ENCODE results near the gene SIRPB2. TPM values are rescaled to one million over a fixed set of nuclear protein-coding genes. Genes with fewer than 3 reads are reported as not detected.

SIRPB2 gene
- polyA plus RNA-seq, 1 donor (not counting 4 experiments of a cell fraction or from before 2014, with no cell fraction given) = 1.6 TPM

DNA sequence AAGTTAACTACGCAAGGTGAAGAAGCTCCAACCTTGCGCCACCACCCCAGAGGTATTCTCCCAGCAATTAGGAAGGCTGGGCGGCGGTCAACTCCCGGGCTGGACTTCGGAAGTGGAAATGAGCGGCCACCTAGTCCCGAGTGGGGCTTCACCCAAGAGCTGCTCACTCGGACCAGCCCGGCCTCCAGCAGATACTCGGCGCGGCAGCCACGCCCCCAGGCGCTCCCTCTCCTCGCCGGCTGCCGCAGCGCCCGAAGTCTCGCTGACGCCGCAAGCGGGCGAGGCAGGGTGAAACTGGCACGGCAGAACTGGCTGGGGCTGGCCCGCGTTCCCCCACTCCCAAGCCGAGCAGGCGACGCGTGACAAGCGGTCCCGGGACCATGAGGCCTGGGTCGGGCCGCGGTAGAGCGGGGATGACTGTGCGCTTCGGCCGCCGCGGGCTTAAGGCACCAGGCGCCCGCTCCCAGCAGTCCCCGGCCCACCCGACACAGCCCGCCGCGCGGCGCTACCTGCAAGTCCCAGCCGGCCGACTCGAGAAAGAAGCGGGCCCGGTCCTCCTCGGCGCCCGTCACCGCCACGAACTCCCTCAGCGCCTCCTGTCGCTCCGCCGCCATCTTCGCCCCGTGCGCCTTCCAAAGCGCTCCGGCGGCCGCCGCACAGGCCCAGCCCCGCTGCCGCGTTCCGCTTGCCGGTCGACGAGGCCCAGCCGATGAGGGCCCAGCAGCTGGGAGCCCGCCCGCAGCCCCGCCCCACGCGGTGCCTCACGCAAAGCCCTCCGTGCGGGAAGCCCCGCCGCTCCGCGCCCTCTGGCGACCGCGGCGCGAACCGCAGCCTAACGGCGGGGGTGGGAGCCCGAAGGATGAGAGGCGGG is 24.8 kb downstream of the SIRPB2 start, which contains the start of gene NSFL1C:
Gene NSFL1C, minus strand, starts transcription at position 639 of the 871 bp plus-strand sequence. Its CDS starts 25 bp downstream, at position 614.
- Histone ChIP-seq H3K4me3 (ENCODE audit: control insufficient read depth in 2 of 3, extremely low read depth in 1 of 3, insufficient read depth in 2 of 3, low read depth in 1 of 3, low read length in 3 of 3) (peak within 1 kb of the TSS; percentile 57 to 85 (median 73)), H3K27me3 (ENCODE audit: control insufficient read depth, extremely low read depth, insufficient read depth, low read length) (no peaks in the 10 kb centered on the region), H3K9ac (ENCODE audit: control insufficient read depth, extremely low read depth, insufficient read depth, low read length) (peak within 1 kb of the TSS; percentile 95), H3K9me1 (ENCODE audit: control insufficient read depth, extremely low read depth, insufficient read depth, low read length) (peaks cover 2% of the 10 kb centered on the region), H3K9me3 (ENCODE audit: control insufficient read depth, low read depth, low read length) (no peaks in the 10 kb centered on the region), H4K20me1 (ENCODE audit: control insufficient read depth, extremely low read depth, insufficient read depth, low read length) (peaks cover 6% of the 10 kb centered on the region), H3K4me1 (ENCODE audit: control insufficient read depth, extremely low read depth, insufficient read depth, low read length) (peaks cover 35% of the 10 kb centered on the region), H2AFZ (ENCODE audit: control insufficient read depth, low read length) (peak within 1 kb of the TSS; percentile 71), H3K36me3 (ENCODE audit: control insufficient read depth in 2 of 2, extremely low read depth in 1 of 2, insufficient read depth in 2 of 2, low read length in 2 of 2) (peaks cover 12 to 32% of the 10 kb centered on the region in 2 experiments), H3K27ac (ENCODE audit: control insufficient read depth, insufficient read depth, low read length) (peak within 1 kb of the TSS; percentile 75), H3K79me2 (ENCODE audit: control insufficient read depth, insufficient read depth, low read length) (peaks cover 48% of the 10 kb centered on the region), H3K4me2 (ENCODE audit: control insufficient read depth, extremely low read depth, insufficient read depth, low read depth, low read length) (peak within 1 kb of the TSS; percentile 84)
- TF ChIP-seq, protein P1, sequence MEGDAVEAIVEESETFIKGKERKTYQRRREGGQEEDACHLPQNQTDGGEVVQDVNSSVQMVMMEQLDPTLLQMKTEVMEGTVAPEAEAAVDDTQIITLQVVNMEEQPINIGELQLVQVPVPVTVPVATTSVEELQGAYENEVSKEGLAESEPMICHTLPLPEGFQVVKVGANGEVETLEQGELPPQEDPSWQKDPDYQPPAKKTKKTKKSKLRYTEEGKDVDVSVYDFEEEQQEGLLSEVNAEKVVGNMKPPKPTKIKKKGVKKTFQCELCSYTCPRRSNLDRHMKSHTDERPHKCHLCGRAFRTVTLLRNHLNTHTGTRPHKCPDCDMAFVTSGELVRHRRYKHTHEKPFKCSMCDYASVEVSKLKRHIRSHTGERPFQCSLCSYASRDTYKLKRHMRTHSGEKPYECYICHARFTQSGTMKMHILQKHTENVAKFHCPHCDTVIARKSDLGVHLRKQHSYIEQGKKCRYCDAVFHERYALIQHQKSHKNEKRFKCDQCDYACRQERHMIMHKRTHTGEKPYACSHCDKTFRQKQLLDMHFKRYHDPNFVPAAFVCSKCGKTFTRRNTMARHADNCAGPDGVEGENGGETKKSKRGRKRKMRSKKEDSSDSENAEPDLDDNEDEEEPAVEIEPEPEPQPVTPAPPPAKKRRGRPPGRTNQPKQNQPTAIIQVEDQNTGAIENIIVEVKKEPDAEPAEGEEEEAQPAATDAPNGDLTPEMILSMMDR (optimal IDR thresholded peaks at IDR 0.05 in 1 of 3, IDR thresholded peaks at IDR 0.05 in 1 of 3, conservative IDR thresholded peaks at IDR 0.05 in 1 of 3; ENCODE audit: extremely low read depth in 1 of 3, insufficient read depth in 2 of 3, low read length in 3 of 3) = peak; percentile 22 to 93 (median 89)
- no peak for TF ChIP-seq EZH2 (IDR thresholded peaks at IDR 0.05; ENCODE audit: low read length)
- FAIRE-seq = no peak
- dilution Hi-C loops (cut with MboI; ENCODE audit: extremely low pct_ligation_motif_present, low sequenced_read_pairs) = no loop called here
- no peak for DNase-seq (ENCODE audit: low read depth, low spot score)

GRCh38 chr20:1465470-1466210 is 25.6 kb downstream of the SIRPB2 start:
- Histone ChIP-seq H3K4me1 (ENCODE audit: control insufficient read depth, extremely low read depth, insufficient read depth, low read length) (peaks cover 31% of the 10 kb centered on the region), H3K27ac (ENCODE audit: control insufficient read depth, insufficient read depth, low read length) (peak overlapping the region; percentile 75), H3K36me3 (ENCODE audit: control insufficient read depth in 2 of 2, extremely low read depth in 1 of 2, insufficient read depth in 2 of 2, low read length in 2 of 2) (peaks cover 13 to 40% of the 10 kb centered on the region in 2 experiments), H3K79me2 (ENCODE audit: control insufficient read depth, insufficient read depth, low read length) (peaks cover 56% of the 10 kb centered on the region), H2AFZ (ENCODE audit: control insufficient read depth, low read length) (no peak overlapping the region), H3K4me3 (ENCODE audit: control insufficient read depth in 2 of 3, extremely low read depth in 1 of 3, insufficient read depth in 2 of 3, low read depth in 1 of 3, low read length in 3 of 3) (peak overlapping the region; percentile 57 to 85 (median 73)), H4K20me1 (ENCODE audit: control insufficient read depth, extremely low read depth, insufficient read depth, low read length) (peaks cover 6% of the 10 kb centered on the region), H3K9me1 (ENCODE audit: control insufficient read depth, extremely low read depth, insufficient read depth, low read length) (peaks cover 2% of the 10 kb centered on the region), H3K27me3 (ENCODE audit: control insufficient read depth, extremely low read depth, insufficient read depth, low read length) (no peaks in the 10 kb centered on the region), H3K9me3 (ENCODE audit: control insufficient read depth, low read depth, low read length) (no peaks in the 10 kb centered on the region), H3K4me2 (ENCODE audit: control insufficient read depth, extremely low read depth, insufficient read depth, low read depth, low read length) (peak overlapping the region; percentile 84), H3K9ac (ENCODE audit: control insufficient read depth, extremely low read depth, insufficient read depth, low read length) (peak overlapping the region; percentile 95)
- FAIRE-seq (peak; percentile 68), DNase-seq (ENCODE audit: low read depth, low spot score) (no peak)
- dilution Hi-C loops (cut with MboI; ENCODE audit: extremely low pct_ligation_motif_present, low sequenced_read_pairs) = no loop called here
- TF ChIP-seq, protein P1 (optimal IDR thresholded peaks at IDR 0.05 in 1 of 3, IDR thresholded peaks at IDR 0.05 in 1 of 3, conservative IDR thresholded peaks at IDR 0.05 in 1 of 3; ENCODE audit: extremely low read depth in 1 of 3, insufficient read depth in 2 of 3, low read length in 3 of 3) = no peak
- no peak for TF ChIP-seq EZH2 (IDR thresholded peaks at IDR 0.05; ENCODE audit: low read length)

Measured in keratinocyte (primary cell).